ENCODE results near the gene DNLZ.

DNA sequence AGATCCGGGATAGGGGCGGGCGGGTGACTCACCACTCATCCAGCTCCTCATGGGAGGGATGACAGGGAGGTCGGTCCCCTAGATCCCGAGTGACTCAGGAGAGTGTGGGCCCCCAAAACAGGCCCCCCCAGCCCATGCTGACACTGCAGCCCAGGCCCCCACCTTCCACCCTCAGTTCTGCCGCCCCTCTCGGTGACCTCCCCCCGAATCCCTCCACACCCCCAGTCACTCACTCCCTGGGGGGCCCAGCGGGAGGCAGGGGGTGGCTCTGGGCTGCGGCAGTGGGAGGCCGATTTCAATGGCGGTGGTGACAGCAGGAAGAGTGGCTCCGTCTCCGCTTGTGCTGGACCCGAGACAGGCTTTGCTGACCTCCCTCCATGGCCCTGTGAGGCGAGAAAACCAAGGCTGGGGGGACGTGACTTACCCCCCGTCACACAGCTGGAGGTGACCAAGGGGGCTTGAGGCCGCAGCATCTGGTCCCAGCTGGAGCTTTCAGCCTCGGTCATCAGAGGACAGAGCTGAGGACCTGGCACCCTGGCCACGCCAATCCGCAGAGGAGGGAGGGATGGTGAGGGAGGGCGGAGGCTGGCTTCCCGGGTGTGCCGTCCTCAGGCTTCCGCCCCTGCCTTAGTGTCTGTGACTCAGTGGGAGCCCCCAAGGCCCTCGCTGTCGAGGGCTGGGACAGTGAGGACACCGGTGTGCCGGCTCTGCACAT lies 27.2 kb downstream of the DNLZ start:
- TF ChIP-seq, protein P1, sequence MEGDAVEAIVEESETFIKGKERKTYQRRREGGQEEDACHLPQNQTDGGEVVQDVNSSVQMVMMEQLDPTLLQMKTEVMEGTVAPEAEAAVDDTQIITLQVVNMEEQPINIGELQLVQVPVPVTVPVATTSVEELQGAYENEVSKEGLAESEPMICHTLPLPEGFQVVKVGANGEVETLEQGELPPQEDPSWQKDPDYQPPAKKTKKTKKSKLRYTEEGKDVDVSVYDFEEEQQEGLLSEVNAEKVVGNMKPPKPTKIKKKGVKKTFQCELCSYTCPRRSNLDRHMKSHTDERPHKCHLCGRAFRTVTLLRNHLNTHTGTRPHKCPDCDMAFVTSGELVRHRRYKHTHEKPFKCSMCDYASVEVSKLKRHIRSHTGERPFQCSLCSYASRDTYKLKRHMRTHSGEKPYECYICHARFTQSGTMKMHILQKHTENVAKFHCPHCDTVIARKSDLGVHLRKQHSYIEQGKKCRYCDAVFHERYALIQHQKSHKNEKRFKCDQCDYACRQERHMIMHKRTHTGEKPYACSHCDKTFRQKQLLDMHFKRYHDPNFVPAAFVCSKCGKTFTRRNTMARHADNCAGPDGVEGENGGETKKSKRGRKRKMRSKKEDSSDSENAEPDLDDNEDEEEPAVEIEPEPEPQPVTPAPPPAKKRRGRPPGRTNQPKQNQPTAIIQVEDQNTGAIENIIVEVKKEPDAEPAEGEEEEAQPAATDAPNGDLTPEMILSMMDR (IDR thresholded peaks at IDR 0.05; ENCODE audit: low read depth, low read length, missing input control) = no peak
- TF ChIP-seq GABPA (IDR thresholded peaks at IDR 0.05 in 1 of 2, conservative IDR thresholded peaks at IDR 0.05 in 1 of 2) (no peak), NR2F2 (IDR thresholded peaks at IDR 0.05) (no peak), RAD21 (IDR thresholded peaks at IDR 0.05) (no peak), YY1 (IDR thresholded peaks at IDR 0.05) (no peak), SP1 (IDR thresholded peaks at IDR 0.05) (no peak), HNF4G (IDR thresholded peaks at IDR 0.05) (no peak), EGR1 (IDR thresholded peaks at IDR 0.05; ENCODE audit: low read depth in 2 of 2) (no peak), FOXA2 (IDR thresholded peaks at IDR 0.05) (no peak), MAX (IDR thresholded peaks at IDR 0.05) (no peak), FOXA1 (IDR thresholded peaks at IDR 0.05) (no peak)
- TF ChIP-seq, protein P2, sequence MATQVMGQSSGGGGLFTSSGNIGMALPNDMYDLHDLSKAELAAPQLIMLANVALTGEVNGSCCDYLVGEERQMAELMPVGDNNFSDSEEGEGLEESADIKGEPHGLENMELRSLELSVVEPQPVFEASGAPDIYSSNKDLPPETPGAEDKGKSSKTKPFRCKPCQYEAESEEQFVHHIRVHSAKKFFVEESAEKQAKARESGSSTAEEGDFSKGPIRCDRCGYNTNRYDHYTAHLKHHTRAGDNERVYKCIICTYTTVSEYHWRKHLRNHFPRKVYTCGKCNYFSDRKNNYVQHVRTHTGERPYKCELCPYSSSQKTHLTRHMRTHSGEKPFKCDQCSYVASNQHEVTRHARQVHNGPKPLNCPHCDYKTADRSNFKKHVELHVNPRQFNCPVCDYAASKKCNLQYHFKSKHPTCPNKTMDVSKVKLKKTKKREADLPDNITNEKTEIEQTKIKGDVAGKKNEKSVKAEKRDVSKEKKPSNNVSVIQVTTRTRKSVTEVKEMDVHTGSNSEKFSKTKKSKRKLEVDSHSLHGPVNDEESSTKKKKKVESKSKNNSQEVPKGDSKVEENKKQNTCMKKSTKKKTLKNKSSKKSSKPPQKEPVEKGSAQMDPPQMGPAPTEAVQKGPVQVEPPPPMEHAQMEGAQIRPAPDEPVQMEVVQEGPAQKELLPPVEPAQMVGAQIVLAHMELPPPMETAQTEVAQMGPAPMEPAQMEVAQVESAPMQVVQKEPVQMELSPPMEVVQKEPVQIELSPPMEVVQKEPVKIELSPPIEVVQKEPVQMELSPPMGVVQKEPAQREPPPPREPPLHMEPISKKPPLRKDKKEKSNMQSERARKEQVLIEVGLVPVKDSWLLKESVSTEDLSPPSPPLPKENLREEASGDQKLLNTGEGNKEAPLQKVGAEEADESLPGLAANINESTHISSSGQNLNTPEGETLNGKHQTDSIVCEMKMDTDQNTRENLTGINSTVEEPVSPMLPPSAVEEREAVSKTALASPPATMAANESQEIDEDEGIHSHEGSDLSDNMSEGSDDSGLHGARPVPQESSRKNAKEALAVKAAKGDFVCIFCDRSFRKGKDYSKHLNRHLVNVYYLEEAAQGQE (IDR thresholded peaks at IDR 0.05) = no peak
- TF ChIP-seq, protein P3, sequence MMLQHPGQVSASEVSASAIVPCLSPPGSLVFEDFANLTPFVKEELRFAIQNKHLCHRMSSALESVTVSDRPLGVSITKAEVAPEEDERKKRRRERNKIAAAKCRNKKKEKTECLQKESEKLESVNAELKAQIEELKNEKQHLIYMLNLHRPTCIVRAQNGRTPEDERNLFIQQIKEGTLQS (IDR thresholded peaks at IDR 0.05) = no peak
